Fibroblast of skin of right quadriceps (primary cell): ENCODE results near the gene REXO2.

ENCODE experiments used
- DNase-seq: peaks from one replicate; pipeline ENCODE4 v3.0.0-alpha.2; 2013

The REXO2 gene

DNA sequence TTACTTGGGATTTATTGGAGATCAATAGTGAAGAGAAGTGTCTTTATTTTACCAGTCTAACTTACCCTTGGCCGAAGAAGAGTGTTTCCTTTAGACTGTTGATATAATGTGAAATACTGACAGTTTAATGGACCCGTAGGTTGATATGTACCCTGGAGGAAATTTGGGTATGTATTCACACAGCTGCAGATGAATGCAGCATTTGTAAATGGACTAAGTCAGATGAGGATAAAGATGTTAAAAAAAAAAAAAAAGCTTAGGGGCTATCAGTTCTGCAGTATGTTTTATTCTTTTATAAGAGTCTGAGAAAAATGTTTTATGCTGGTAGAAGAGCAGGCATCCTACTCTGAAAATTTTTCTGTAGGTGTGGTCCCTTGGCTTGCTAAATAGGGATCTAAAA, 2.7 kb downstream of the REXO2 start:
- no peak for DNase-seq

DNA sequence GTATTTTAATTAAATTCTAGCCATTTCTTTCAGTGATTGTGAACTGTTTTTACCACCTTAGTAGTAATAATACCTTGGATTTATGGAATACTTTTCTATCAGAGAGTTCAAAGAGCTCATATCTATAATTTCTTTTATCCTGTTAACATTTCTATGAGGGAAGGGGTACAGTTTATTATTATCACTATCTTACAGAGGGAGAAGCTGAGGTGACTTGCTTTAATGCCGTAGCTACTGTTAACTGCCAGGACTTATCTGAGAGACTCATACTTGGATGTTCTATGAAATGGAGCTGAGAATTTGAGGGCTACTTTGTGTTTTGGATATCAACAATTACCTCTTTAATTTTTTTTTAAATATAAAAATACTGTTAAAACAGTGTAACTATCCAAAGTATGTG, 3.3 kb downstream of the REXO2 start:
- no peak for DNase-seq

DNA sequence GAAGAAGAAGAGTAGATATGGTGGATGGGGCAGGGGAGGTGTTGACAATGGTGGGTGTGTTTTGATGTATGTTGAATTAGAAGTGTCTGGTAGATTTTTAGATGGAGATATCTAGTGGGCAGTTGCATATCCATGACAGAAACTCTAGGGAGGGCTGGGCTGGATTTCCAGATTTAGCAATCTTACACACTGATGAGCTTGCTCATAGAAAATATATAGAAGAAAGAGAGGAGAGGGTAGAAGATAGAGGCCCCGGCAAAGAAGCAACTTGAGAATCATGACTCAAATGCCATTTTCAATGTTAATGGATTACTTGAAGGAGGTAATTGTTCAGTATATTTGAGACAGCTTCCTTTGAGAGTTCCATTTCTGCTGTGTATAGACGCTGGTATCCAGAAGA, 8.2 kb downstream of the REXO2 start:
- peak; percentile 22 for DNase-seq

DNA sequence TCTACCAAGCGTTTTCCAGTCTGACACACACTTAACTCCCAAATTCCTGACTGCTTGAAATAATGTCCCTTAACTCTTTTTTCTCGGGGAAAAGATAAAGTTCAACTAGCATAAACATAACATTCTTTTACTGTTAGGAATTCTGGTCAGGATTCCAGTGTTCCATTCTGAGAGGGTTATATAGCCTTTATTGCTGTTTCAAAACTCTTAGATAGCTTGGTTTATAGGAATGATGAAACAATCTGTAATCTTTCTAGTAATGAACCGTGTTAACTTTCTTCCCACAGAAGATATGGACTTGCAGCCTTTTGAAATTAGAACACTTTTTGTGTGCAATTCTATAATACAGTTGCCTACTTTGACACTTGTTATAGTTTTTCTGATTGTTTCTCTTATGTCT, 8.6 kb downstream of the REXO2 start:
- DNase-seq = peak; percentile 87

DNA sequence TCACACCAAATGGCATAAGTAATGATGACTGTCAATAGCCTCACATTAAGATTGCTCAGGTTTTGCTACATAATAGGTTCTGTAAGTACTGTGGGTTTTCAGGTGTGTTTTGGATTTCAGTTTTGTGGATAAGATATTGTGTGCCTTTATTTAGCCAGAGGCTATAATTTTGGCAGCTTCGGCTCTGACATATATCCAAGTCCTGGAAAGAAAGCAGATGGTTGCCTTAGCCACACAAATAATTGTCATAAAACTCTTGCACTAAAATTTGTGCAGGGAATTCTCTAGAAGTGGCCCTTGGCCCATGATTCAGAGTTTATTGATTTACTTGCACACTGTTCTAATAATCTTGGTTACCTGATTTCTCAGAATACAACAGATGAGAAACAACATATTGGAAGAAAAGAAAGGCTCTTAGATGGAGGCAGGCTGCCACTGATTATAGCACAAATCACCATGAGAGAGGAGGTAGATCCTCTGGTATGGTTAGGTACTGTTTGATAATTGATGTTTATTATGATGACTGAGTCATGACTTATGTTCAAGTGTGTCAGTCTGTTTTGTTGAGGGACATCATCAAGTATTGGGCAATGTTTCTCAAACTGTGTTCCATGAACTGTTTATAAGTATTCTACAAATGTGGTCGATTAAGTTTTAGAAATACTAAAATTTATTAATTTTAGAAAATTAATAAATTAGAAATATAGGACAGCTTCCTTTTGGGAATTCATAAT, 9.6 kb downstream of the REXO2 start:
- DNase-seq = peak; percentile 8

DNA sequence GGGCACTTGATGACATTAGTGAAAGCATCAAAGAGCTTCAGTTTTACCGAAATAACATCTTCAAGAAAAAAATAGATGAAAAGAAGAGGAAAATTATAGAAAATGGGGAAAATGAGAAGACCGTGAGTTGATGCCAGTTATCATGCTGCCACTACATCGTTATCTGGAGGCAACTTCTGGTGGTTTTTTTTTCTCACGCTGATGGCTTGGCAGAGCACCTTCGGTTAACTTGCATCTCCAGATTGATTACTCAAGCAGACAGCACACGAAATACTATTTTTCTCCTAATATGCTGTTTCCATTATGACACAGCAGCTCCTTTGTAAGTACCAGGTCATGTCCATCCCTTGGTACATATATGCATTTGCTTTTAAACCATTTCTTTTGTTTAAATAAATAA, 10.6 kb downstream of the REXO2 start:
- DNase-seq = no peak

DNA sequence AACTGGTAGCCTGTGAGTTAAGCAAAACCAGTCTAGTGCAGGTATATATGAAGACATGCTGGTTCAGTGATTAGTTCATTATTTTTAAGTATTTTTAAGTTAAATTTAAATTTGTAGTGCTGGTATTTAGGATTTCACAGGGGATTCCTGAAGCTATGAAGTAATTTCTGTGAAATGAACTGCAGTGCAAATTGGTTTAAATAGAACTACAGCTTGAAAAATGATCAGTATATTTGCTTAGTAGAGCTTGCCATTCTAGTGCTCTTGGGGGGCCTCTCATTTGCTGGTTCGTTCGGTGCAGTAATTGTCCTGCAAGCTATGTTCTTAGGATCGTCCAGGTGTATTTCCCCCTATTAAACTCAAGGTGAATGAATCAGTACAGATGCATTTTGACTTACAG, 13.1 kb downstream of the REXO2 start:
- DNase-seq = no peak

DNA sequence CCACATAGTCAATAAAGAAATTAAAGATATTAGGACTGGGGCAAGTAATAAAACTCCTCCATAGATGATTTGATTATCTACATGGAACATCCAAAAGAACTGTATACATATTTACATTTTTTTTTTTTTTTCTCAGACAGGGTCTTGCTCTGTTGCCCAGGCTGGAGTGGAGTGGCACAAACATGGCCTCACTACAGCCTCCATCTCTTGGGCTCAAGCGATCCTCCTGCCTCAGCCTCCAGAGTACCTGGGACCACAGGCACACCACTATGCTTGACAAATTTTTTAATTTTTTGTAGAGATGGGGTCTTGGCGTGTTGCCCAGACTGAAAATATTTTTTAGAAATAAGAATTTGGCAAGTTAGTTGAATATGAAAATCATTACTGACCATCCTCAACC, 24.7 kb downstream of the REXO2 start:
- DNase-seq = no peak

DNA sequence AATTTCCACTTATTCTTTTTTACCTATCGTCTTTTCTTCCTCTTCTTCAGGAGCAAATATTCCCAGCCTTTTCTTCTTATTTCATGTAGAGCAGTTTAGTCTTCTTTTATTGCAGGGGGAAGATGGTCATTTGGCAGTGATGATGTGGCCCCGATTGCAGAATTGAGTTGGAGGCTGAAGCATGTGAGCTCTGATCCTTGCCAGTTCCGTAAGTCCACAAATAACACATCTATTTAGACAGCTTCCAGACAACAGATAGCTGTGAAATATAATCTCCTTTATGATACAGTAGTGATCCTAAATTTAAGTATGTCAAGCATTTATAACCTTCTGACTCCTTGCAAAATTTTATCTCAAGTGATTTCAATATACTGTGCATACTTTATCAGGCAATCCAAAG, 27.5 kb downstream of the REXO2 start:
- DNase-seq = no peak

DNA sequence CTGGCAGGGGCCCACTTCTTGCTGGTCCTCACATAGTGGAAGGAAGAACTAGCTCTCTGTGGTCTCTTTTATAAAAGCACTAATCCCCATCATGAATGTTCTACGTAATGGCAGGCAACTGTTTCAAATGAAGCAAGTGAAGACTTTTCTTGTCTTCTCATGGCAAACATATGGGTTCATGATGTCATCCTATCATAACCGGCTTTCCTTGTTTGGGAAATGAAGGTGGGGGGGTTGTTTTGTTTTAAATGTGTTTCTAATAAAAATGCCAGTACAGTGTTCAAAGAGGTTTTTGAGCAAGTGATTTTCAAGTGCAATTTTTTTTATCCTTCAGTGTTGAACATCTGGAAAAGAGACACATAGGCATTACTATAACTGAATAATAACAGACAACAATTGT, 33.4 kb downstream of the REXO2 start:
- DNase-seq = peak; percentile 32

DNA sequence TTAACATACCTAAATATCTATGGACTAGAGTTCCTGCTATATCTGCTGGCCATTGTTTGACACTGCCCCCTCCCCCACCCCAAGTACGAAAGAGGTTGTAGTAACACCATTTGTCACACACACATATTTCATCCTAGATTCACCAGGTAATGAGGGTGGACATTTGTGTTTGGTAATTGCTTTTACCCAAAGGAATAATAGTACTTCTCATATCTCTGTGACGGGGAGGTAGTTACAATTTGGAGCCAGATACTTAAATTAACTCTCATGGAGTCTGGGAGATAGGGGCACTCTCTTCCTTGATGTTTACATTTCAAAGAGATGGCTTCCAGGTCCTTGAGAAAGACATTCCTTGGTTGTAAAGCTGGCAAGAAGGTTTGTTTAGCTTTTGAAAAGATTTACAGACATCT, 38.7 kb downstream of the REXO2 start:
- no peak for DNase-seq

DNA sequence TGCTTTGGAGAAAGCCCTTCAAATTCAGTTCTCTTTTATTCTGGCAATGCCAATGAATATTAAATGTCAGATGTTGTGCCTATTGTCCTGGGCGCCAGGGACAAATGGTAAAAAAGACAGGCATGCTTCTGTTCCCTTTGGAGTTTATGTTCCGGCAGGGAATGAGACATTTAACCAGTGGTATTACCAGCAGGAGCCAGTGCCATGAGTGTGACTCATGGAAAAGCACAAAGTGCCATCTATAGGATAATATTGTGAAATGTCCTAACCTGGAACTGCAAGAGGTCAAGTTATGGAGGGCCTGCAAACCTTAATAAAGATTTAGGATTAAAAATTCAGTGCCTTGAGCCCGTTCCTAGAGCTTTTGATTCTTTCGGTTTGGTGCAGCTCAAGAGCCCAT, 39.5 kb downstream of the REXO2 start:
- DNase-seq = peak; percentile 5

DNA sequence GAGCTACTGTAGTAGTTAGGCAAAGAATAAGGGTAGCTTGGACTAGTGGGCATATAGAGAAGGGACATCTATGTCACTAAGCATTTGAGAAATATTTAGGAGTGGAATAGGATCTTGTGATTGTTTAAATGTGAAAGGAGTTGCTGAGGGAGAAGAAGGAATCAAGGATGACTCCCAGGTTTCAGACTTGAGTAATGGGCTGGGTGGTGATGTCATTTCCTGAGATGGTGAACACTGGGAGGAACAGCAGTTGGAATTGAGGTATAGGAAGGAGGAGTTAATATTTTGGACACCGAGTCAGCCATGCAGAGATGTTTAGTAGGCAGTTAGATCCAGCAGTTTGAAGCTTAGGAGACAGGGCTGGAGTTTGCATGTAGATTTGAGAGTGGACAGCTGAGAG, 40.1 kb downstream of the REXO2 start:
- DNase-seq = peak; percentile 22

DNA sequence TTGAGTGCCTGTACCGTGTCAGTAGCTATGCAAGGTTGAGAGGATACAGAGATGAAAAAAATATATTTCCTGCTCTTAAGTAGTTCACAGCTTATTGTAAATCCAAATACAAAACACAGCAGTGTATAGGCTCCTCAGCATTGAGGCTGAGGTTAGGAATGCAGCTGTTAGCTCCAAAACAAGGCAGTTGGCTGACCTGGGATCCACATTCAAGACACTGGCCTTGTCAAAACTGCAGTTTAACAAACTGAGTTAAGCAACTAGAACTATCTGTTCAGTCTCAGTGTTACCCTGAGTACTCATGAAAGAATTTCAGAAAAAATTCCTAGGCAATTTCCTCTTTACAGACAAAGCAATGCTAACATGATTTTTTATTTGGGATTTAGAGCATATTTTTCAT, 42.8 kb downstream of the REXO2 start:
- DNase-seq = no peak

DNA sequence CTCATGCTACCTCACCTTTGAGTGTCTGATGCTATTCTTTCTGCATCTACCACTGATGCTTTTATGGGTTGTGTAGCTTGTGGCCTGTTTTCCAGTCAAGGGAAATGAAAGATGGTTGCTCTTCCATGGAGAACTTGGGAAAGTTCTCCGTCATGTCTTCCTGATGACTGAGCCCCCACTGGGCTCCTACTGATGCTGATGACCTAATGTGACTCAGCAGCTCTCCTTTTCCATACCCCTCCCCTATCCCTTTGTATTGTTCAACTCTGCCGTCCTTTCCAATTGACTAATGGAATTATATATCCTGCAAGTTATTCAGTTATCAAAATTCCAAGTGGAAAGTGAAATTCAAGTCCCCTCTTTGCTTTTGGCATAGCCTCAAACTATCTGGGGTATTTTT, 44.7 kb downstream of the REXO2 start:
- no peak for DNase-seq

DNA sequence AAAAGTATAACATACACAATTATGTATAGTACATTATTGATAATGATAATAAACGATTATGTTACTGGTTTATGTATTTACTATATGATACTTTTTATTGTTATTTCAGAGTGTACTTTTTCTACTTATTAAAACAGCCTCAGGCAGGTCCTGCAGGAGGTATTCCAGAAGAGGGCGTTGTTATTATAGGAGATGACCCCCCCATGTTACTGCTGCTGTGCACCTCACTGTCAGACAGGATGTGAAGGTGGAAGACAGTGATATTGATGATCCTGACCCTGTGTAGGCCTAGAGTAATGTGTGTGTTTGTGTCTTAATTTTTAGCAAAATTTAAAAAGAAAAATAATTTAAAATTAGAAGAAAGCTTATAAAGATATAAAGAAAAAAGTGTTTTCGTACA, 57.6 kb downstream of the REXO2 start:
- no peak for DNase-seq

DNA sequence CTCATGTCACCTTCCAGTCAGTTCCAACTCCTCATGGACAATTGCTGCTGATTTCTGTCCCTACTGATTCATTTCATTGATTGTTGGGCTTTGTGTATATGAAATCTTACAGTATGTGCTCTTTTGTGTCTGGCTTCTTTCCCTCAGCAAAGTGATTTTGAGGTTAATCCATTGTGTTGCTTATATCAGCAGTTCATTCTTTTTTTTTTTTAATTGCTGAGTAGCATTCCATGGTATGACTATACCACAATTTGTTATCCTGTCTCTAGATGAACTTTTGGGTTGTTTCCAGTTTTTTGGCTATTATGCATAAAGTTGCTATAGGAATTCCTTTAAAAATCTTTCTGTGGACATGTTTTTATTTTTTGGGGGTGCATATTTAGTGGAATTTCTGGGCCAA, 60.5 kb downstream of the REXO2 start:
- peak; percentile 50 for DNase-seq
